IPS DF 6.9 (cell line): Measurements from ENCODE around the gene SYNE2.

ENCODE experiments used
- DNase-seq: peaks from one replicate; pipeline ENCODE4 v3.0.0-alpha.2; 2013; ENCODE audit warnings: low read depth, low spot score
- H3K27ac ChIP-seq: one replicate; pipeline ENCODE4 v1.5.1; 2013; ENCODE audit warnings: low read length, control low read depth
- H3K27me3 ChIP-seq: 2 replicates; pipeline ENCODE4 v1.6.1; 2013; ENCODE audit warnings: mild to moderate bottlenecking, low read length; ENCODE audit not compliant: control insufficient read depth, insufficient read depth
- H3K36me3 ChIP-seq: 2 replicates; pipeline ENCODE4 v1.6.1; 2013; ENCODE audit warnings: low read length; ENCODE audit not compliant: control insufficient read depth, insufficient read depth
- H3K4me1 ChIP-seq: 2 replicates; pipeline ENCODE4 v1.6.1; 2013; ENCODE audit warnings: low read length; ENCODE audit not compliant: control insufficient read depth, insufficient read depth
- H3K4me3 ChIP-seq: 2 replicates; pipeline ENCODE4 v1.5.1; 2013; ENCODE audit warnings: mild to moderate bottlenecking, low read length
- H3K9me3 ChIP-seq: 2 replicates; pipeline ENCODE4 v1.6.1; 2013; ENCODE audit warnings: low read length, inconsistent platforms; ENCODE audit not compliant: control insufficient read depth, insufficient read depth
- WGBS: extraction: QIAGEN DNeasy Blood & Tissue Kit; methylation state at CpG from one replicate; pipeline ENCODE4 v1.1.7; 2013; ENCODE audit warnings: mixed read lengths, missing lambda C conversion rate; ENCODE audit not compliant: insufficient read length, insufficient coverage; 5-methylcytosine and 5-hydroxymethylcytosine counted together

SYNE2 gene

DNA sequence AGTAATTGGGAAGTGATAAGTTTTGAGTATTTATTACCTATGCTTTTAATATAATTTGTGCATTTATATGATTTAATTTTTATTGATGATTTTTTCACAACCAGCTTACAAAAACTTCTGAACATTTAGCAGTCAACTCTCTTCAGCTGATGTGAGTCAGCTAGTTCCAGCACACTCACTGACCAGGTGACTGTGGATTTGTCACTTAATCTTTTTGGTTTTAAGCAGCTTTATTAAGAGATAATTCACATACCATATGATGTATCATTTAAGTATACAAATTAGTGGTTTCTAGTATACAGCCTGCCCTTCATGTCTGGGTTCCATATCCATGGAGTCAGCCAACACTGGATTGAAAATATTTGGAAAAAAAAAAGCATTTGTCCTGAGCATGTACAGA is 103.5 kb downstream of the SYNE2 start:
- H3K4me1 ChIP-seq = 0 out of 2 replicates have a peak, but pooled peaks cover 1% of the 10 kb centered on the region
- no peaks in the 10 kb centered on the region for H3K36me3 ChIP-seq
- no peak overlapping the region for H3K27ac ChIP-seq
- H3K9me3 ChIP-seq = no peaks in the 10 kb centered on the region
- no peaks in the 10 kb centered on the region for H3K27me3 ChIP-seq
- no peak for DNase-seq
- no peak overlapping the region for H3K4me3 ChIP-seq

DNA sequence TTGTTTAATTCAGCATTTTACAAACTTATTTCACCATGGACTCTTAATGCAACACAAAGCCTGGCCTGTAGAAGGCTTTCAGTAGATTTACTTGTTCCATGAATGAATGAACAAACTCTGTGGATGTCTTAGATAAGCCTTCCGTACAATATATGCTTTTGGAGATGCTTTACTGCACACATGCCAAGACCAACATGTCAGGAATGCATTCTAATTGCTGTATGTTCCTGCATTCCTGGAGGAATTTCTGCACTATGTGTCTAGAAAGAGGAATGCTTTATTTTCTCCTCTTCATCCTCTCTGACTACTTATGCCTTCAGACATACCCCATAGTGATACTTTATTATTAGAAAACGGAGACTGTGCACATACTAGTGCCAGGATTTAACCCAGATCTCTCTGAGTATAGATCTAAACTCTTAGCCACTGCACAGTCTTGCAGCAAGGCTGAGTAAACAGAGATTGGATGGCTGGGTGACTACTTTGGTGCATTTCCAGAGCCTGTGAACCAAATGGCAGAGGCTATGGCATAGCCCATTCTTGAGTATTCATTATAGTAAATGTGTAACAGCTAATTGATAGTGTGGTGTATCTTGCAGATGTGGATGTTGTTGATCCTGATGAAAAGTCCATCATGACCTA is 108.2 kb downstream of the SYNE2 start:
- no peak for DNase-seq
- Histone ChIP-seq H3K27me3 (no peaks in the 10 kb centered on the region), H3K36me3 (no peaks in the 10 kb centered on the region), H3K9me3 (no peaks in the 10 kb centered on the region), H3K27ac (no peak overlapping the region), H3K4me3 (no peak overlapping the region), H3K4me1 (no peaks in the 10 kb centered on the region)
- no CpG with 5 or more reads among the region's 2 CpGs for WGBS

DNA sequence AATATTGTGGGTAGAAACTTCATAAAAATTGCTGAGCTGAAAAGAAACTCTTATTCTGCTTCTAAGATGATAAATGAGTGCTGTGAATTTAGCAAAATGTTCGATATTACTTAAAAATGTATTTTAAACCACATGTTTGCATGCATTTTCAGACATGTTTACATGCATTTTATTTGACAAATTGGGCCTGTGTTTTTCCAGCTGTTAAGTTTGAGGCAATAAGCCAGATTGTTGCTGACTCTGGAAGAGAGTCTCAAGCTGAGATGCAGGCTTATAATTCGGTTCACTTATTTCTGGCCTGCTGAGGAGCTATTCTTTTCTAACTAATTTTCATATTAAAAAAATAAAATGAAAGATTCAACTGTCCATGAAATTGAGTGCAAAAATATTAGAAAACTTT is 110.1 kb downstream of the SYNE2 start:
- Histone ChIP-seq H3K36me3 (no peaks in the 10 kb centered on the region), H3K27me3 (no peaks in the 10 kb centered on the region), H3K27ac (no peak overlapping the region), H3K4me3 (no peak overlapping the region), H3K4me1 (no peaks in the 10 kb centered on the region), H3K9me3 (no peaks in the 10 kb centered on the region)
- no peak for DNase-seq
- no CpG with 5 or more reads among the region's 2 CpGs for WGBS

DNA sequence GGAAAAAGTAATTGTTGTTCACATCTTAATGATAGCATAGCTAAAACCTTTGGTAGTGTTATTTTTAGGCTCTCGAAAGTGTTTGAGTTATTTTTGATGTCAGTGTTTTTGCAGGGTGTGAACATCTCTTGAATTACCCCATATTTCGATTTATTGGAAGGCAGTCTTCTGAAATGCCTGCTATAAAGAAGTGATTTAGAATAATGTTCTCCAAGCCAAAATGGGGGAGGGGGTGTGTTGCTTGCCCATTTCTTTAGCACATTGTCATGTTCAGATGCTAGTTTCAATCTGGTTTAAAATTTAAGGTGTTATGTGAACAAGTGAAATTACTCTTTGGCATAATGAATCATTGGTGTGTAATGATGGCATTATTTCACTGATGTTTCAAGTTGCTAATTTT is 110.6 kb downstream of the SYNE2 start:
- no peaks in the 10 kb centered on the region for H3K27me3 ChIP-seq
- H3K4me3 ChIP-seq = no peak overlapping the region
- no CpG with 5 or more reads among the region's 2 CpGs for WGBS
- no peaks in the 10 kb centered on the region for H3K9me3 ChIP-seq
- no peak for DNase-seq
- no peak overlapping the region for H3K27ac ChIP-seq
- no peaks in the 10 kb centered on the region for H3K36me3 ChIP-seq
- no peaks in the 10 kb centered on the region for H3K4me1 ChIP-seq

DNA sequence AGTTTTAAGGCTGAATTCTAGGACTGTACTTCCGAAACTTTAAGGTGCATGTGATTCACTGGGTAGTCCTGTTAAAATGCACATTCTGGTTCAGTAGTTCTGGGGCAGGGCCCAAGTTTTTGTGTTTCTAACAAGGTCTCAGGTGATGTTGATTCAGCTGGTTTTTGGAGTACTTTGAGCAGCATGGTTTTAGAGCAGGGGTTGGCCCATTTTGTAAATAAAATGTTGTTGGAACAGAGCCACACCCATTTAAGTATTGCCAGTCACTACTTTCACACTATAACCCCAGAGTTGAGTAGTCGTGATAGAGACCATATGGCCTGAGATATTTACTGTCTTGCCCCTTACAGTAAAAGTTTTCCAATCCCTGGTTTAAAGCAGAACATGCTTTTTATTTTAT is 111.3 kb downstream of the SYNE2 start:
- Histone ChIP-seq H3K36me3 (no peaks in the 10 kb centered on the region), H3K27me3 (no peaks in the 10 kb centered on the region), H3K9me3 (no peaks in the 10 kb centered on the region), H3K27ac (no peak overlapping the region), H3K4me1 (no peaks in the 10 kb centered on the region), H3K4me3 (no peak overlapping the region)
- no CpG with 5 or more reads among the region's 2 CpGs for WGBS
- no peak for DNase-seq

DNA sequence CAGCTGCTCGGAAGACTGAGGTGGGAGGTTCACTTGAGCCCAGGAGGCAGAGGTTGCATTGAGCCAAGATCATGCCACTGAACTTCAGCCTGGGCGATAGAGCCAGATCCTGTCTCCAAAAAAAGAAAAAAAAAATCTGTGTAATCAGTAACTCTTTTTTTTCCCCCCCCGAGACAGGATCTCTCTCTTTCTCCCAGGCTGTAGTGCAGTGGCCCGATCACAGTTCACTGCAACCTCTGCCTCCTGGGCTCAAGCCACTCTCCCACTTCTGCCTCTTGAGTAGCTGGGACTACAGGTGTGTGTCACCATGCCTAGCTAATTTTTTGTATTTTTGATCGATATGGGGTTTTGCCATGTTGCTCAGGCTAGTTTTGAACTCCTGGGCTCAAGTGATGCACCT is 113.6 kb downstream of the SYNE2 start:
- DNase-seq = no peak
- no peaks in the 10 kb centered on the region for H3K27me3 ChIP-seq
- no peaks in the 10 kb centered on the region for H3K9me3 ChIP-seq
- no peaks in the 10 kb centered on the region for H3K36me3 ChIP-seq
- no peak overlapping the region for H3K27ac ChIP-seq
- no CpG with 5 or more reads among the region's 5 CpGs for WGBS
- H3K4me3 ChIP-seq = no peak overlapping the region
- no peaks in the 10 kb centered on the region for H3K4me1 ChIP-seq

DNA sequence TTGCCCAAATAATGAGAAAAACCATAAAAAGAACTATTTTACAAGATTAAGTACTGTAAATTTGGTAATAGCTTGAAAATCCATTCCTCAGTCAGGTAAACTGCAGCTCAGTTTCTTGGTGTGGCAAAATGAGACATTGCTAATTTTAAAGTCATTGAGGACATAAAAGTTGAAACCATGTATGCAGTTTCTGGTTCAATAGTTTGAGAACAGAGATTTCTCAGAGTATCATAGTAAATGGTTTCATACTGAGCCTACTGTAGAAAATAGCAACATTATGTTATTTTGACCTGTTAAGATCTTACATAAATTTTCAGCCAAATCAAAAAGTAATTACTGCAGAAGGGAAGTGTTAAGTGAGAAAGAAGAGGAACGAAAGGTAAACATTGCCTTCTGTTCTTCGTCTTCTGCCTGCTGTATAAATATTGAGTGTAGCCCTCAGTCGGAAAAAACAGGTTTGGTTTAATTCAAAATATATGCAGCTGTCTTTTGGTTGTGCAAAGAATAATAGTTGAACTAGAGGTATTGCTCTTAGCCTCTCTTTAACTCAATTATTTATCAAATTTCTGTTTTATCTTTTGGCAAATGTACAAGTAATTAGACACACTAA is 119.6 kb downstream of the SYNE2 start:
- H3K27ac ChIP-seq = no peak overlapping the region
- no peak for DNase-seq
- no peak overlapping the region for H3K4me3 ChIP-seq
- H3K9me3 ChIP-seq = no peaks in the 10 kb centered on the region
- H3K4me1 ChIP-seq = no peaks in the 10 kb centered on the region
- no CpG with 5 or more reads among the region's 3 CpGs for WGBS
- H3K27me3 ChIP-seq = no peaks in the 10 kb centered on the region
- H3K36me3 ChIP-seq = no peaks in the 10 kb centered on the region

DNA sequence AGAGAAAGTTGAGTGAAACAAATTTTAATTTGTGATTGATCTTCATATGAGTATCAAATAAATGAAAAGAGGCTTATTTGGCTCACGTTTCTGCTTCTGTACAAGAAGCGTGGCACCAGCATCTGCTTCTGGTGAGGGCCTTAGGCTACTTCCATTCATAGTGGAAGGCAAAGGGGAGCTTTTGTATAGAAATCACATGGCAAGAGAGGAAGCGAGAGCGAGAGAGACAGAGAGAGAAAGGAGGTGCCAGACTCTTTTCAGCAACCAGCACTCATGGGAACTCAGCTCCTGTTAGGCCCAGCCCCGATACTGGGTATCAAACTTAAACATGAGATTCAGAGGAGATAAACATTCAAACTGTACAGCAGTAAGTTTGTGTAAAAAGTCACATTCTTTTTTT is 121.4 kb downstream of the SYNE2 start:
- H3K36me3 ChIP-seq = no peaks in the 10 kb centered on the region
- H3K27me3 ChIP-seq = no peaks in the 10 kb centered on the region
- H3K9me3 ChIP-seq = no peaks in the 10 kb centered on the region
- H3K27ac ChIP-seq = no peak overlapping the region
- no peak for DNase-seq
- no peaks in the 10 kb centered on the region for H3K4me1 ChIP-seq
- no peak overlapping the region for H3K4me3 ChIP-seq
- WGBS = no CpG with 5 or more reads among the region's 5 CpGs

DNA sequence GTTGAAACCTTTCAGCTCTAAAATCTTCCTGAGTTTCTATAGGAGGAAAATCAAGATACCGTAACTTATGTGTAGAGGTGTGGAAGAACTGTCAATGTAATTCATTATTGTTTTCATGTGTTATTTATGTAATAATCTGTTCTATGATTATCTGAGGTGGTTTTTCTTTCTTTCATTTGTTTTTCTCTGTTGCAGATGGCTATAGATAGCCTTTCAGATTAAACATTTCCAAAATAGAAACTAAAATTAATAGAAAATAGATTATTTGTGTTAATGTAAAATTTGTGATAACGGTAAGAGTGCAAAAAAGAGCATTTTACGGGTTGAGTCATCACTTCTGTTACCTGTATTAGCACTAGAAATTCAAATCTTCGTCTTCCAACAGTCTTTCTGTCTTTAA is 128.8 kb downstream of the SYNE2 start:
- H3K4me3 ChIP-seq = no peak overlapping the region
- 100% methylated on average over 2 of the region's 4 CpGs for WGBS
- no peak for DNase-seq
- no peaks in the 10 kb centered on the region; the same call in 1 of the 2 replicates for H3K27me3 ChIP-seq
- H3K4me1 ChIP-seq = no peaks in the 10 kb centered on the region
- H3K9me3 ChIP-seq = no peaks in the 10 kb centered on the region
- no peaks in the 10 kb centered on the region; the same call in 1 of the 2 replicates for H3K36me3 ChIP-seq
- H3K27ac ChIP-seq = no peak overlapping the region

DNA sequence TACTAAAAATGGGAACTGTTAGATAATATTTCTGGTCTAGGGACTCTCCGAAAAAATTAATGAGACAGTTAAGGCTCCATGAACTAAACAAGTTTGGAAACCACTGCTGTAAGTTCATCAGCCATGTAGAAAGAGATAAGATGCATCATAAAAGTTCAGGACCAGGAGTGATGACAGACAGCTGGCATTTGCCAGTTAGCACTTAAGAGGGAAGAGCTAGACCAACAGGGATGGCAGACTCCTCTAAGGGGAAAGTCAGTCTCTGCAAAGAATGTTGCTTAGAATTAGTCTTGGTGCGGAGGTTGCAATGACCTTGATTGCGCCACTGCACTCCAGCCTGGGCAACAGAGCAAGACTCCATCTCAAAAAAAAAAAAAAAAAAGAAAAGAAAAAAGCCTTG is 129.4 kb downstream of the SYNE2 start:
- Histone ChIP-seq H3K4me3 (no peak overlapping the region), H3K27ac (no peak overlapping the region), H3K9me3 (no peaks in the 10 kb centered on the region), H3K4me1 (no peaks in the 10 kb centered on the region), H3K36me3 (no peaks in the 10 kb centered on the region; the same call in 1 of the 2 replicates), H3K27me3 (no peaks in the 10 kb centered on the region; the same call in 1 of the 2 replicates)
- WGBS = no CpG with 5 or more reads among the region's 3 CpGs
- no peak for DNase-seq

DNA sequence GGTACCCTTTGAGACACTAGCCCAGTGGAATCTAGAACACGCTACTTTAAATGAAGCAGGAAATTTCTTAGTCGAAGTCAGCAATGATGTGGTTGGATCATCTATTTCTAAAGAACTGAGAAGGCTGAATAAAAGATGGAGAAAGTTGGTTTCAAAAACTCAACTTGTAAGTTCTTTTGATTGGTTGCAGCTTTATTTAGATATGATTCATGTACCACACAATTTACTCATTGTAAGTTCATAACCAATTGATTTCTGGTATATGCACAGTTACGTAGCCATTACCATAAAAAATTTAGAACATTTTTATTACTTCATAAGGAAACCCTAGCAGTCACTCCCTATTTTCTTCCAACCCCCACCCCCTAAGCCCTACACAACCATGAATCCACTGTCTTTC is 129.8 kb downstream of the SYNE2 start:
- no peak overlapping the region for H3K27ac ChIP-seq
- H3K4me3 ChIP-seq = no peak overlapping the region
- DNase-seq = no peak
- H3K27me3 ChIP-seq = no peaks in the 10 kb centered on the region; the same call in 1 of the 2 replicates
- H3K36me3 ChIP-seq = no peaks in the 10 kb centered on the region; the same call in 1 of the 2 replicates
- H3K4me1 ChIP-seq = no peaks in the 10 kb centered on the region
- no CpG with 5 or more reads among the region's 3 CpGs for WGBS
- no peaks in the 10 kb centered on the region for H3K9me3 ChIP-seq
